Thoracic aorta (tissue), 2 donors: ENCODE results near the gene OLFM2. TPM values are rescaled to one million over a fixed set of nuclear protein-coding genes. Genes with fewer than 3 reads are reported as not detected.
"Not testable (repeated sequence)": the region's sequence is repeated elsewhere in the genome, so short reads cannot be mapped to it uniquely, and the experiment has no call there.

Source experiments
- ATAC-seq: fragments of 150-250 bp; one replicate; pipeline ENCODE4 v1.8.0; 2017; ENCODE audit warnings: low read depth; ENCODE audit not compliant: insufficient number of reproducible peaks, low FRiP score
- DNase-seq: peaks from one replicate; pipeline ENCODE4 v3.0.0-alpha.2; 2020; ENCODE audit warnings: low spot score
- H3K27ac ChIP-seq, 2 donors: fragments of 200-600 bp; sonication (generic); 1 replicate in 1 of 2; 2 replicates in 1 of 2; pipeline ENCODE4 v1.5.1; 2016; ENCODE audit warnings: mild to moderate bottlenecking in 2 of 2, moderate library complexity in 2 of 2
- H3K27me3 ChIP-seq: fragments of 200-600 bp; sonication (generic); replicated peaks from 2 replicates; pipeline ENCODE4 v1.6.0; 2016; ENCODE audit warnings: mild to moderate bottlenecking; ENCODE audit not compliant: insufficient read depth
- H3K36me3 ChIP-seq: fragments of 200-600 bp; sonication (generic); one replicate; pipeline ENCODE4 v1.5.1; 2016
- H3K4me1 ChIP-seq, 2 donors: fragments of 200-600 bp; sonication (generic); 1 replicate in 1 of 2; 2 replicates in 1 of 2; pipeline versions ENCODE4 v1.5.1 to v1.6.0; 2016; ENCODE audit warnings: low read depth in 2 of 2, mild to moderate bottlenecking in 1 of 2; ENCODE audit not compliant: control insufficient read depth in 1 of 2
- H3K4me3 ChIP-seq: fragments of 200-600 bp; sonication (generic); 2 replicates; pipeline ENCODE4 v1.5.1; 2016; ENCODE audit warnings: mild to moderate bottlenecking
- H3K9me3 ChIP-seq: fragments of 200-600 bp; sonication (generic); 2 replicates; pipeline ENCODE4 v1.5.1; 2016
- CTCF ChIP-seq: fragments of 200-600 bp; sonication (generic); IDR thresholded peaks from one replicate; pipeline ENCODE4 v1.5.1; 2019; ENCODE audit warnings: antibody characterized with exemption
- total RNA-seq, 2 donors: library from RNA; depleted of rRNA; stranded (reverse); fragments of >200 nt; gene quantifications; one replicate each; pipeline versions ENCODE4 v1.1.0 to v1.2.3, GENCODE V29; 2016

The OLFM2 gene
- total RNA-seq, 2 donors from 2014 or later = 5.8 to 13.4 TPM

- no peaks in the 10 kb centered on the region for H3K36me3 ChIP-seq
- no peak overlapping the region for H3K4me3 ChIP-seq
- H3K9me3 ChIP-seq = no peaks in the 10 kb centered on the region
- peaks cover 12 to 27% of the 10 kb centered on the region in 2 donors for H3K4me1 ChIP-seq
- TF ChIP-seq CTCF = no peak
- ATAC-seq (no peak), DNase-seq (no peak)
- no peak overlapping the region for H3K27ac ChIP-seq
- no peaks in the 10 kb centered on the region for H3K27me3 ChIP-seq
These were observed 112.5 kb downstream of the OLFM2 start for GRCh38 chr19:9823816-9824215.

DNA sequence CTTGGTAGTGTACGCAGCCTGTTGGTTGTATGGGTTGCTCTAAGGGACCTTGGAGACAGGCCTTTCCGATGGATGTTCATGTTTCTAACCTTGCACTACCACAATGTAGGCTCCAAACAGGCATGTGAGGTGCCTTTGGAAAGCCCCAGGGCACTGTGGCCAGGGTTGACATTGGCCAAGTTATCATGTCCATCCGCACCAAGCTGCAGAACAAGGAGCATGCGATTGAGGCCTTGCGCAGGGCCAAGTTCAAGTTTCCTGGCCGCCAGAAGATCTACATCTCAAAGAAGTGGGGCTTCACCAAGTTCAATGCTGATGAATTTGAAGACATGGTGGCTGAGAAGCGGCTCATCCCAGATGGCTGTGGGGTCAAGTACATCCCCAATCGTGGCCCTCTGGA is 116.3 kb downstream of the OLFM2 start:
- peak overlapping the region; percentile 61 to 77 for H3K27ac ChIP-seq
- DNase-seq, ATAC-seq, H3K36me3 ChIP-seq, H3K27me3 ChIP-seq, H3K9me3 ChIP-seq: not testable (repeated sequence)
- peaks cover 4 to 25% of the 10 kb centered on the region in 2 donors for H3K4me1 ChIP-seq
- peak overlapping the region; percentile 68 for H3K4me3 ChIP-seq

DNA sequence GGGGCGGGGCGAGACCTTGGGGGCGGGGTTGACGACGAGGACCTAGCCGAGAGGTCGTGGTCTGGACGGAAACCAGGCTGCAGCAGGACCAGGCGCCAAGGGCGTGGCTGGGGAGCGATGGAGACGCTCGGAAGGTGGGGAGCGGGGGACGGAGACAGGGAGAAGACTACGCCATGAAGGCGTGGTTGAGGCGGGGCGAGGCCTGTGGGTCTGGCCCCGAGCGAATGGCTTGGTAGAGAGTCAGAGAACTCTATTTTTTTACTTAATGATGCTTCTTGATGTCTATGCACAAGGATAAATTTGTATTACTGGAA is 116.8 kb downstream of the OLFM2 start:
- no peak for DNase-seq
- Histone ChIP-seq H3K27me3 (no peaks in the 10 kb centered on the region), H3K4me3 (peak overlapping the region; percentile 68), H3K9me3 (no peaks in the 10 kb centered on the region), H3K36me3 (peaks cover 2% of the 10 kb centered on the region), H3K4me1 (peaks cover 4 to 25% of the 10 kb centered on the region in 2 donors), H3K27ac (peak overlapping the region; percentile 61 to 77)
- no peak for TF ChIP-seq CTCF
- ATAC-seq = no peak

DNA sequence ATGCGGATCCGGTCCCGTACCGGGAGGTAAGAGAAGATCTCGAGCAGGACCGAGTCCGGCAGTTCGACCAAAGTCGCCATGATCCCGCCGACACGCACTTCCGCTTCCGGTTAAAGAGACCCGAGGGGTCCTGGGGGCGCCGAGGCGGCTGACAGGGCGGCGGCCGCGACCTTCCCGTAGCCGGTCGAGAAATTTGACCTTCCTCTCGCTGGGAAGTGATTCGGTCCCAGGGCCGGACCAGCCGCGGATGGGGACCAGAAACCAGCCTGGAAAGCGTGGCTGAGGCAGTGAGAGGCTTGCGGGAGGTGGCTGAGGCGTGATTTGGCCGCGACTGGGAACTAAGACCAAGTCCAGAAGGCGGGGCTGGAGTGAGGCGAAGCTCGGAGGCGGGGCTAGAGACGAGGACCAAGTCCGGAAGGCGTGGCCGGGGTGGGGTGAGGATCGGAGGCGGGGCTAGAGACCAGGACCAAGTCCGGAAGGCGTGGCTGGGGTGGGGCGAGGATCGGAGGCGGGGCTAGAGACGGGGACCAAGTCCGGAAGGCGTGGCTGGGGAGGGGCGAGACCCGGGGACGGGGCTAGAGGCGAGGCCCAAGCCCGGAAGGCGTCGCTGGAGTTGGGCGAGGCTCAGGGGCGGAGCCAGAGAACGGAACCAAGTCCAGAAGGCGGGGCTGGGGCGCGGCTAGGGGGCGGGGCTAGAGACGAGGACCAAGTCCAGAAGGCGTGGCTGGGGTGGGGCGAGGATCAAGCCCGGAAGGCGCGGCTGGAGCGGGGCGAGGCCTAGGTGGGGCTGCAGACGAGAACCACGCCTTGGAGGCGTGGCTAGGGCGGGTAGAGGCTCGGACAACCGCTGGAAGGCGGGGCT is 117.3 kb downstream of the OLFM2 start, which contains the start of gene FBXL12:
FBXL12 (minus strand) TSS at position 346 of the 862 bp plus-strand sequence; CDS start at position 80, 266 bp downstream.
- Histone ChIP-seq H3K4me3 (peak within 1 kb of the TSS; percentile 99), H3K27me3 (no peaks in the 10 kb centered on the region), H3K4me1 (peaks cover 4 to 25% of the 10 kb centered on the region in 2 donors), H3K27ac (peak within 1 kb of the TSS; percentile 90 to 99), H3K9me3 (no peaks in the 10 kb centered on the region), H3K36me3 (peaks cover 2% of the 10 kb centered on the region)
- DNase-seq = peak; percentile 100
- ATAC-seq = peak; percentile 92
- TF ChIP-seq CTCF = no peak

DNA sequence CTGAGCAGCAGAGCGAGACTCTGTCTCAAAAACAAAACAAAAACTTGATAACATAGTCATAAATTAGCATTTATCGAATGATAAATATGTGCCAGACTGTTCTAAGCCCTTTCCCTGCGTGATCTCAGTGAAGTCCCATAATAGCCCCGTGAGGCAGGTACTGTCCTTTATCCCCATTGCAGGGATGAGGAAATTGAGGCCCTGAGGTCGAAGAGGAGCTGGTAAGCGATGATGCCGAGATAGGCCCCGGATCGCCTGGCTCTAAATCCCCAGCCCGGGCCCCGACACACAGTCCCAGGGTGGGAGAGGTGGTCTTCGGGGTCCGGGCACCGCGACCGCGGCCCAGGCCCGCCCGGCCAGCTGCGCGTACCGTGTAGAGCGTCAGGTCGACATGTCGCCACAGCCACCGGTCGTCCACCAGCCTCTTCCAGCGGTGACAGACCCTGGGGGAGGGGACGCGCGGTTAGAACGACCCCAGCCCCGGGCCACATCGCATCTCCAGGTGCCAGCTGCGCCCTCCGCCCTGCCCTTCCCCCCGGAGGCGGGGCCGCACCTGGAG is 118.1 kb downstream of the OLFM2 start:
- no peak for TF ChIP-seq CTCF
- DNase-seq (no peak), ATAC-seq (no peak)
- Histone ChIP-seq H3K4me3 (peak overlapping the region; percentile 99), H3K36me3 (peaks cover 7% of the 10 kb centered on the region), H3K9me3 (no peaks in the 10 kb centered on the region), H3K27ac (peak overlapping the region; percentile 90 to 99), H3K4me1 (peaks cover 4 to 25% of the 10 kb centered on the region in 2 donors), H3K27me3 (no peaks in the 10 kb centered on the region)
